SK-N-SH (cell line): Measurements from ENCODE around the gene DVL1.

ENCODE experiments used
- CHD2 ChIP-seq: fragments of 150-350 bp; IDR thresholded peaks from 2 replicates; pipeline ENCODE4 v1.6.1; 2018; ENCODE audit warnings: low read length; ENCODE audit not compliant: partially characterized antibody
- CTCF ChIP-seq: fragments of 200-600 bp; sonication (generic); IDR thresholded peaks from 2 replicates; pipeline ENCODE4 v1.6.1; 2017; ENCODE audit warnings: antibody characterized with exemption, mild to moderate bottlenecking, moderate library complexity
- EZH2phosphoT487 ChIP-seq: fragments of 200-600 bp; sonication (generic); IDR thresholded peaks from 2 replicates; pipeline ENCODE4 v1.6.1; 2017; ENCODE audit warnings: low read depth, mixed run types, mild to moderate bottlenecking, antibody characterized with exemption, moderate library complexity, borderline replicate concordance
- FOXJ3 ChIP-seq: sonication (generic); formaldehyde crosslinking; IDR thresholded peaks from 2 replicates; pipeline ENCODE4 v1.5.1; 2020; ENCODE audit warnings: mild to moderate bottlenecking, missing genetic modification reagents
- MEF2A ChIP-seq: IDR thresholded peaks from 2 replicates; pipeline ENCODE4 v1.4.0; 2012; ENCODE audit warnings: low read depth, borderline replicate concordance
- NRF1 ChIP-seq: IDR thresholded peaks from 2 replicates; pipeline ENCODE4 v1.6.1; 2012; ENCODE audit warnings: low read depth, mild to moderate bottlenecking, low read length
- RAD21 ChIP-seq: IDR thresholded peaks from 2 replicates; pipeline ENCODE4 v1.6.1; 2012; ENCODE audit warnings: mild to moderate bottlenecking, low read length
- YY1 ChIP-seq: IDR thresholded peaks from 2 replicates; pipeline ENCODE4 v1.4.0; 2012; ENCODE audit warnings: low read depth, mild to moderate bottlenecking

DNA sequence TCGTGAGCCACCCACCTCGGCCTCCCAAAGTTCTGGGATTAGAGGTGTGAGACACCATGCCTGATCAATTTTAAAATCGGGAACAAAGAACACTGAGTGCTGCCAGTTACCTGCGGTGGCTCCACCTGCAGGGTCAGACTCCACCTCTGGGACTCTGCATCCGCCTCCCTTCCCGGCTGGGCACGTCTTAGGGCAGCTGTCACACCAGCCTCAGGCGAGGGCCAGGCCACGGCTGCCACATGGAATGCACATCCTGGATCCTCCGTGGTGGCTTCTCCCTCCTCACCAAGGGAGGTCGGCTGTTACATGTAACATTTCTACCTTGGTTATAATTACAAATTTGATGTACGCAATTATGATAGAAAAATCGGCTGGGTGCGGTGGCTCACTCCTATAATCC lies 15.0 kb upstream of the DVL1 start:
- TF ChIP-seq EZH2phosphoT487 (no peak), NRF1 (no peak), CTCF (no peak), CHD2 (no peak), RAD21 (no peak), MEF2A (no peak), YY1 (no peak), FOXJ3 (no peak)
